NB4 (cell line): ENCODE measurements around the gene ADAMTS6.

Experiments used
- POLR2A ChIP-seq: IDR thresholded peaks from 2 replicates; pipeline ENCODE4 v1.6.1; 2011; ENCODE audit warnings: mild to moderate bottlenecking; ENCODE audit not compliant: insufficient read length; ENCODE audit errors: extremely low read depth
- TF ChIP-seq, protein P1 (sequence below): IDR thresholded peaks from one replicate; pipeline ENCODE4 v1.5.1; 2012; ENCODE audit warnings: low read depth, low read length
- TF ChIP-seq, protein P2 (sequence below): IDR thresholded peaks from 2 replicates; pipeline ENCODE4 v1.6.1; 2011; ENCODE audit warnings: low read depth, low read length

DNA sequence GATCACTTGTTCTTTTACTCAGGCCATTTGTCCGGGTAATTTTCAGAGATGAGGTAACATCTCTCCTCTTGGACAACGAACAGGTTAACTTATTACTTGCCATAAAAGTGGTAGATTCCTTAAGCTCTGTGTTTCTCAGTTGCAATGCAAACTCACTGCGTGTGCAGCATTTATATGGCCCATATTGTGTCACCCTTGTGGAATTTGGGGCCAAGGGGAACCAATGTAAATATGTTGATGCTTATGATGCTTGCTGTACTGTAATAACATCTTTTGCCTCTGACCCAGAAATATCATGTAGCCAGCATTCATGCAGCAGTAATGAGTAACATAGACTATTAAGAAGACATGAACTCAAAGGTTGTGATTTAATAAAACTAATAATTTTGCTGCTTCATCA is 175.8 kb downstream of the ADAMTS6 start:
- TF ChIP-seq, protein P1, sequence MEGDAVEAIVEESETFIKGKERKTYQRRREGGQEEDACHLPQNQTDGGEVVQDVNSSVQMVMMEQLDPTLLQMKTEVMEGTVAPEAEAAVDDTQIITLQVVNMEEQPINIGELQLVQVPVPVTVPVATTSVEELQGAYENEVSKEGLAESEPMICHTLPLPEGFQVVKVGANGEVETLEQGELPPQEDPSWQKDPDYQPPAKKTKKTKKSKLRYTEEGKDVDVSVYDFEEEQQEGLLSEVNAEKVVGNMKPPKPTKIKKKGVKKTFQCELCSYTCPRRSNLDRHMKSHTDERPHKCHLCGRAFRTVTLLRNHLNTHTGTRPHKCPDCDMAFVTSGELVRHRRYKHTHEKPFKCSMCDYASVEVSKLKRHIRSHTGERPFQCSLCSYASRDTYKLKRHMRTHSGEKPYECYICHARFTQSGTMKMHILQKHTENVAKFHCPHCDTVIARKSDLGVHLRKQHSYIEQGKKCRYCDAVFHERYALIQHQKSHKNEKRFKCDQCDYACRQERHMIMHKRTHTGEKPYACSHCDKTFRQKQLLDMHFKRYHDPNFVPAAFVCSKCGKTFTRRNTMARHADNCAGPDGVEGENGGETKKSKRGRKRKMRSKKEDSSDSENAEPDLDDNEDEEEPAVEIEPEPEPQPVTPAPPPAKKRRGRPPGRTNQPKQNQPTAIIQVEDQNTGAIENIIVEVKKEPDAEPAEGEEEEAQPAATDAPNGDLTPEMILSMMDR, result no peak
- TF ChIP-seq POLR2A, result no peak
- TF ChIP-seq, protein P2, sequence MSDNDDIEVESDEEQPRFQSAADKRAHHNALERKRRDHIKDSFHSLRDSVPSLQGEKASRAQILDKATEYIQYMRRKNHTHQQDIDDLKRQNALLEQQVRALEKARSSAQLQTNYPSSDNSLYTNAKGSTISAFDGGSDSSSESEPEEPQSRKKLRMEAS, result no peak
